ENCODE data around the gene VMP1. TPM values are rescaled to one million over a fixed set of nuclear protein-coding genes. Genes with fewer than 3 reads are reported as not detected.

Gene VMP1
- total and polyA plus RNA-seq, 2 of the 13 experiments (the other 11 are each of a cell fraction or from before 2014, with no cell fraction given): 186 to 271 TPM

GRCh38 chr17:59676716-59677115 is 30.7 kb upstream of the VMP1 start:
- no peak overlapping the region for H3K4me2 ChIP-seq (ENCODE audit: low read depth, low read length)
- no peak overlapping the region for H3K27ac ChIP-seq (ENCODE audit: extremely low read length, insufficient read depth, low read length)
- intact Hi-C loops (cut with micrococcal nuclease; ENCODE audit: unreplicated experiment): no loop called here
- 96% methylated on average over 7 of the region's 7 CpGs for WGBS (ENCODE audit: low lambda C conversion rate)
- H3K79me2 ChIP-seq (ENCODE audit: insufficient read depth, low read length): no peaks in the 10 kb centered on the region
- in situ Hi-C loops (cut with HindIII; ENCODE audit: extremely low pct_ligation_motif_present, low pct_unique_long_range_greater_than_20kb): no loop called here
- H2AFZ ChIP-seq (ENCODE audit: low read length): no peak overlapping the region
- no peak overlapping the region for H3K4me3 ChIP-seq (replicated peaks in 1 of 3; ENCODE audit: insufficient read depth in 1 of 3, low read depth in 2 of 3, low read length in 3 of 3)
- CTCF ChIA-PET (ENCODE audit: low intra/inter-chr PET ratio, low total read pairs): no interaction called here
- TF ChIP-seq RBM22 (optimal IDR thresholded peaks at IDR 0.05; ENCODE audit: low read length) (peak; percentile 39), DR1 (CRISPR knock-in tag; IDR thresholded peaks at IDR 0.05) (no peak)
- H3K27me3 ChIP-seq (ENCODE audit: control insufficient read depth in 1 of 2, insufficient read depth in 2 of 2, low read length in 2 of 2): no peaks in the 10 kb centered on the region
- H3K4me1 ChIP-seq (ENCODE audit: insufficient read depth, low read length): no peaks in the 10 kb centered on the region
- no peak for FAIRE-seq
- peak; percentile 30; the same call in 1 of the 3 replicates for ATAC-seq
- no TSS peak for BruUV-seq (replicated peaks)
- no peak overlapping the region for H3K9ac ChIP-seq (ENCODE audit: insufficient read depth, low read depth, low read length)
- no peaks in the 10 kb centered on the region for H4K20me1 ChIP-seq (ENCODE audit: insufficient read depth, low read length)
- no peak for DNase-seq (ENCODE audit: low spot score)
- H3K9me3 ChIP-seq (ENCODE audit: low read length): no peaks in the 10 kb centered on the region
- peaks cover 47 to 90% of the 10 kb centered on the region in 2 experiments for H3K36me3 ChIP-seq (replicated peaks in 1 of 2; ENCODE audit: control insufficient read depth in 1 of 2, insufficient read depth in 2 of 2, low read length in 2 of 2)
- POLR2A ChIA-PET: interaction anchor here (1.6 kb wide), 1 partner anchor 31 kb away, joined by 5 read pairs; the partner anchor contains the start of genes PTRH2 and VMP1

DNA sequence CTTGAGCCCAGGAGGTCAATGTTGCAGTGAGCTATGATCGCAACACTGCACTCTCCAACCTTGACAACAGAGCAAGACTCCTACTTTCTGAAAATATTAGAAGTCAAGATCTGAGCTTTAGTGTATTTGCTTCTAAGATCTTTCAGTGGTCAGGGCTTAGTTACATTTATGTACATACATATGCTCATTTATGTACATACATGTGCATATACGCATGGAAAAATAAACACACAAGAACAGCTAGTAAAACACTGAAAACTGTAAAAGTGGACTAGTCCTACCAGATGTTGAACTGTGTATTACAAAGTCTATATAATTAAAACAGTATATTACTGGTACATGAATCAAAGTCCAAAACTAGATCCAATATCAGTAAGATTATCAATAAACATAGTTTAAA is 28.5 kb upstream of the VMP1 start:
- Histone ChIP-seq H3K79me2 (ENCODE audit: insufficient read depth, low read length) (no peaks in the 10 kb centered on the region), H2AFZ (ENCODE audit: low read length) (no peak overlapping the region), H3K27ac (ENCODE audit: extremely low read length, insufficient read depth, low read length) (no peak overlapping the region), H3K4me1 (ENCODE audit: insufficient read depth, low read length) (no peaks in the 10 kb centered on the region), H4K20me1 (ENCODE audit: insufficient read depth, low read length) (no peaks in the 10 kb centered on the region), H3K4me2 (ENCODE audit: low read depth, low read length) (no peak overlapping the region), H3K9me3 (ENCODE audit: low read length) (no peaks in the 10 kb centered on the region), H3K36me3 (replicated peaks in 1 of 2; ENCODE audit: control insufficient read depth in 1 of 2, insufficient read depth in 2 of 2, low read length in 2 of 2) (peaks cover 43 to 98% of the 10 kb centered on the region in 2 experiments), H3K9ac (ENCODE audit: insufficient read depth, low read depth, low read length) (no peak overlapping the region), H3K4me3 (replicated peaks in 1 of 3; ENCODE audit: insufficient read depth in 1 of 3, low read depth in 2 of 3, low read length in 3 of 3) (no peak overlapping the region), H3K27me3 (ENCODE audit: control insufficient read depth in 1 of 2, insufficient read depth in 2 of 2, low read length in 2 of 2) (no peaks in the 10 kb centered on the region)
- intact Hi-C loops (cut with micrococcal nuclease; ENCODE audit: unreplicated experiment): no loop called here
- no peak for TF ChIP-seq ZNF33B (CRISPR knock-in tag; IDR thresholded peaks at IDR 0.05)
- 68% methylated on average over 2 of the region's 2 CpGs for WGBS (ENCODE audit: low lambda C conversion rate)
- ATAC-seq (no peak), DNase-seq (ENCODE audit: low spot score) (no peak), FAIRE-seq (no peak)
- ChIA-PET POLR2A (no interaction called here), CTCF (ENCODE audit: low intra/inter-chr PET ratio, low total read pairs) (no interaction called here)
- in situ Hi-C loops (cut with HindIII; ENCODE audit: extremely low pct_ligation_motif_present, low pct_unique_long_range_greater_than_20kb): no loop called here
- no TSS peak for BruUV-seq (replicated peaks)
